Gastrocnemius medialis (tissue), 4 donors: Measurements from ENCODE around the gene CALHM3. TPM values are rescaled to one million over a fixed set of nuclear protein-coding genes. Genes with fewer than 3 reads are reported as not detected.
A peak's percentile ranks its signal among the peaks of the same experiment; 100 is the strongest.

ENCODE experiments used
- ATAC-seq, 2 donors: fragments of 150-250 bp; one replicate each; pipeline ENCODE4 v1.9.1; 2016
- DNase-seq, 2 donors: peaks; one replicate each; pipeline ENCODE4 v3.0.0-alpha.2; 2019
- H3K27ac ChIP-seq, 4 donors: fragments of 200-600 bp; sonication (generic); 1 replicate in 1 of 4; 2 replicates in 3 of 4; pipeline ENCODE4 v1.5.1; 2016 to 2018; ENCODE audit warnings: mild to moderate bottlenecking in 2 of 4, moderate library complexity in 1 of 4
- H3K27me3 ChIP-seq, 3 donors: fragments of 200-600 bp; sonication (generic) in 2 of 3; 1 replicate in 1 of 3; 2 replicates in 2 of 3; pipeline versions ENCODE4 v1.5.1 to v1.6.0; 2016 to 2019; ENCODE audit warnings: mild to moderate bottlenecking in 1 of 3, moderate library complexity in 1 of 3
- H3K36me3 ChIP-seq, 2 donors: fragments of 200-600 bp; sonication (generic) in 1 of 2; one replicate each; pipeline ENCODE4 v1.5.1; 2017 to 2018
- H3K4me1 ChIP-seq, 2 donors: fragments of 200-600 bp; sonication (generic) in 1 of 2; one replicate each; pipeline ENCODE4 v1.5.1; 2016 to 2017; ENCODE audit warnings: mild to moderate bottlenecking in 2 of 2
- H3K4me3 ChIP-seq, 4 donors: fragments of 200-600 bp; sonication (generic) in 3 of 4; 1 replicate in 1 of 4; 2 replicates in 3 of 4; pipeline ENCODE4 v1.5.1; 2016 to 2019; ENCODE audit warnings: mild to moderate bottlenecking in 2 of 4
- H3K9me3 ChIP-seq, 3 donors: fragments of 200-600 bp; sonication (generic) in 2 of 3; 1 replicate in 1 of 3; 2 replicates in 2 of 3; pipeline ENCODE4 v1.5.1; 2016 to 2019
- CTCF ChIP-seq, 5 experiments: fragments of 450-650 bp in 3 of 5; fragments of 200-600 bp in 2 of 5; sonication (generic) in 2 of 5; IDR thresholded peaks in 4 of 5; conservative IDR thresholded peaks in 1 of 5; 1 replicate in 4 of 5; 2 replicates in 1 of 5; pipeline ENCODE4 v1.5.1; 2016 to 2019; ENCODE audit warnings: antibody characterized with exemption in 5 of 5, mild to moderate bottlenecking in 3 of 5, moderate library complexity in 3 of 5
- POLR2A ChIP-seq, 2 donors: fragments of 450-650 bp; IDR thresholded peaks; one replicate each; pipeline ENCODE4 v1.6.1; 2017; ENCODE audit warnings: antibody characterized with exemption in 2 of 2, mild to moderate bottlenecking in 2 of 2, moderate library complexity in 2 of 2
- in situ Hi-C, 4 donors: fragments of 200-750 bp; cut with MboI; loops; one replicate each; pipeline versions ENCODE4 v1.15.0 to v1.8.0; 2017; ENCODE audit warnings: low sequenced_read_pairs in 4 of 4
- intact Hi-C: fragments of 100-400 bp; cut with DNase I; formaldehyde crosslinking; loops from one replicate; pipeline ENCODE4 v1.15.1; 2023; ENCODE audit warnings: low total_unique reads
- total RNA-seq, 4 donors: library from RNA; depleted of rRNA; stranded (reverse); fragments of >200 nt; gene quantifications; one replicate each; pipeline versions ENCODE4 v1.1.0 to v1.2.3, GENCODE V29; 2016

The CALHM3 gene
- total RNA-seq, 4 donors from 2014 or later, result not detected

- no peak for TF ChIP-seq POLR2A (IDR thresholded peaks at IDR 0.05)
- no peak for TF ChIP-seq CTCF (IDR thresholded peaks at IDR 0.05 in 4 of 5, conservative IDR thresholded peaks at IDR 0.05 in 1 of 5)
- Histone ChIP-seq H3K9me3 (no peaks in the 10 kb centered on the region), H3K27ac (peak overlapping the region in 3 of 4 donors; percentile 54 to 58 (median 55)), H3K36me3 (peaks cover 0 to 90% of the 10 kb centered on the region in 2 donors), H3K4me1 (peaks cover 0 to 9% of the 10 kb centered on the region in 2 donors), H3K27me3 (no peaks in the 10 kb centered on the region), H3K4me3 (no peak overlapping the region)
- DNase-seq, result peak in 1 of 2 donors; percentile 65
- peak; percentile 70 to 85 for ATAC-seq
- intact Hi-C loops, result no loop called here
- in situ Hi-C loops, result loop anchor here in 1 of 4 donors (10.0 kb wide), 1 partner anchor 57 kb away; no protein-coding TSS in a partner anchor
Observed at GRCh38 chr10:103427866-103428265, 51.2 kb downstream of the CALHM3 start.

GRCh38 chr10:103423748-103424147, 55.3 kb downstream of the CALHM3 start:
- no peaks in the 10 kb centered on the region for H3K27me3 ChIP-seq
- no peak for TF ChIP-seq CTCF (IDR thresholded peaks at IDR 0.05 in 4 of 5, conservative IDR thresholded peaks at IDR 0.05 in 1 of 5)
- TF ChIP-seq POLR2A (IDR thresholded peaks at IDR 0.05), result no peak
- ATAC-seq, result no peak
- in situ Hi-C loops, result loop anchor here (10.0 to 25.0 kb wide), 3 partner anchors 61 to 264 kb away; no protein-coding TSS in a partner anchor
- no peak for DNase-seq
- no peak overlapping the region for H3K4me3 ChIP-seq
- H3K27ac ChIP-seq, result no peak overlapping the region
- peaks cover 3 to 93% of the 10 kb centered on the region in 2 donors for H3K36me3 ChIP-seq
- H3K4me1 ChIP-seq, result peaks cover 0 to 9% of the 10 kb centered on the region in 2 donors
- intact Hi-C loops, result no loop called here
- H3K9me3 ChIP-seq, result no peaks in the 10 kb centered on the region

Other genes starting within 250 kb of the CALHM3 start
- gene RPEL1, start 233.4 kb downstream of the CALHM3 start, total RNA-seq, result not detected
- gene INA, start 202.1 kb downstream of the CALHM3 start, total RNA-seq, result under 1 TPM in 1 of 4 donors, not detected in 3; 0.24 TPM
- gene PCGF6, start 128.1 kb downstream of the CALHM3 start, total RNA-seq, result 10 to 100 TPM in 3 of 4 donors, 1 to 10 TPM in 1; 8.9 to 16.0 (median 12.1) TPM
- gene TAF5, start 111.3 kb downstream of the CALHM3 start, total RNA-seq, result 1 to 10 TPM; 4.1 to 6.4 (median 5.2) TPM
- gene ATP5MK, start 82.8 kb downstream of the CALHM3 start, total RNA-seq, result 100 to 1,000 TPM; 436 to 724 (median 552) TPM
- gene PDCD11, start 82.6 kb downstream of the CALHM3 start, total RNA-seq, result 10 to 100 TPM; 16.7 to 22.7 (median 19.5) TPM
- gene CALHM2, start 26.9 kb downstream of the CALHM3 start, total RNA-seq, result 10 to 100 TPM in 3 of 4 donors, 1 to 10 TPM in 1; 8.9 to 19.8 (median 16.9) TPM
- gene CALHM1, start 20.3 kb downstream of the CALHM3 start, total RNA-seq, result not detected
- 100 to 1,000 TPM in 2 of 4 donors, 10 to 100 TPM in 2; 67.6 to 147 (median 110) TPM for gene NEURL1, start 14.5 kb upstream of the CALHM3 start, total RNA-seq